Mucosa of stomach (tissue), 1 donor: ENCODE measurements around the gene LRMDA.

ENCODE experiments used
- H3K27me3 ChIP-seq: one replicate; pipeline ENCODE4 v1.7.0; 2013; ENCODE audit warnings: mild to moderate bottlenecking, low read length; ENCODE audit not compliant: control insufficient read depth, insufficient read depth
- H3K36me3 ChIP-seq: one replicate; pipeline ENCODE4 v1.7.0; 2013; ENCODE audit warnings: low read length; ENCODE audit not compliant: control insufficient read depth, insufficient read depth
- H3K4me1 ChIP-seq: one replicate; pipeline ENCODE4 v1.7.0; 2013; ENCODE audit warnings: mild to moderate bottlenecking, low read length; ENCODE audit not compliant: control insufficient read depth, insufficient read depth
- H3K4me3 ChIP-seq: one replicate; pipeline ENCODE4 v1.7.0; 2013; ENCODE audit warnings: low read length
- H3K9ac ChIP-seq: one replicate; pipeline ENCODE4 v1.7.0; 2013; ENCODE audit warnings: mild to moderate bottlenecking, low read length, moderate library complexity
- H3K9me3 ChIP-seq: one replicate; pipeline ENCODE4 v1.7.0; 2013; ENCODE audit warnings: mild to moderate bottlenecking, low read length, moderate library complexity; ENCODE audit not compliant: control insufficient read depth
- donor health status: Pancreatic carcinoma.

LRMDA gene

GRCh38 chr10:75544386-75544785, 113.0 kb downstream of the LRMDA start:
- H3K27me3 ChIP-seq = no peaks in the 10 kb centered on the region
- H3K4me1 ChIP-seq = no peaks in the 10 kb centered on the region
- H3K4me3 ChIP-seq = no peak overlapping the region

GRCh38 chr10:75544993-75545706, 113.7 kb downstream of the LRMDA start:
- Histone ChIP-seq H3K4me1 (no peaks in the 10 kb centered on the region), H3K27me3 (no peaks in the 10 kb centered on the region), H3K4me3 (no peak overlapping the region), H3K9me3 (no peaks in the 10 kb centered on the region), H3K36me3 (no peaks in the 10 kb centered on the region), H3K9ac (no peak overlapping the region)

More at GRCh38 chr10:75544386-75544785, 113.0 kb downstream of the LRMDA start:
- no peak overlapping the region for H3K9ac ChIP-seq
- H3K9me3 ChIP-seq = no peaks in the 10 kb centered on the region
- H3K36me3 ChIP-seq = no peaks in the 10 kb centered on the region

- Histone ChIP-seq H3K9ac (no peak overlapping the region), H3K36me3 (no peaks in the 10 kb centered on the region), H3K9me3 (no peaks in the 10 kb centered on the region), H3K4me3 (no peak overlapping the region), H3K4me1 (no peaks in the 10 kb centered on the region), H3K27me3 (no peaks in the 10 kb centered on the region)
Measured at GRCh38 chr10:75546004-75546403, 114.6 kb downstream of the LRMDA start.

GRCh38 chr10:75547391-75548298, 116.2 kb downstream of the LRMDA start:
- H3K9ac ChIP-seq = no peak overlapping the region
- no peaks in the 10 kb centered on the region for H3K9me3 ChIP-seq
- H3K4me1 ChIP-seq = no peaks in the 10 kb centered on the region
- H3K36me3 ChIP-seq = no peaks in the 10 kb centered on the region
- H3K4me3 ChIP-seq = no peak overlapping the region
- H3K27me3 ChIP-seq = no peaks in the 10 kb centered on the region

- H3K36me3 ChIP-seq = no peaks in the 10 kb centered on the region
- H3K4me3 ChIP-seq = no peak overlapping the region
- no peak overlapping the region for H3K9ac ChIP-seq
- H3K4me1 ChIP-seq = no peaks in the 10 kb centered on the region
- H3K9me3 ChIP-seq = no peaks in the 10 kb centered on the region
- H3K27me3 ChIP-seq = no peaks in the 10 kb centered on the region
Measured at GRCh38 chr10:75548356-75548755, 116.9 kb downstream of the LRMDA start.

- Histone ChIP-seq H3K36me3 (no peaks in the 10 kb centered on the region), H3K9me3 (no peaks in the 10 kb centered on the region), H3K27me3 (no peaks in the 10 kb centered on the region), H3K4me1 (no peaks in the 10 kb centered on the region), H3K4me3 (no peak overlapping the region), H3K9ac (no peak overlapping the region)
Measured at GRCh38 chr10:75550191-75550590, 118.8 kb downstream of the LRMDA start.

- Histone ChIP-seq H3K27me3 (no peaks in the 10 kb centered on the region), H3K4me3 (no peak overlapping the region), H3K9ac (no peak overlapping the region)
Measured at GRCh38 chr10:75552171-75552570, 120.7 kb downstream of the LRMDA start.

GRCh38 chr10:75553550-75553949, 122.1 kb downstream of the LRMDA start:
- no peak overlapping the region for H3K4me3 ChIP-seq
- no peaks in the 10 kb centered on the region for H3K27me3 ChIP-seq
- no peaks in the 10 kb centered on the region for H3K4me1 ChIP-seq
- H3K9me3 ChIP-seq = no peaks in the 10 kb centered on the region
- H3K36me3 ChIP-seq = no peaks in the 10 kb centered on the region
- H3K9ac ChIP-seq = no peak overlapping the region

More at GRCh38 chr10:75552171-75552570, 120.7 kb downstream of the LRMDA start:
- no peaks in the 10 kb centered on the region for H3K9me3 ChIP-seq
- H3K4me1 ChIP-seq = no peaks in the 10 kb centered on the region
- no peaks in the 10 kb centered on the region for H3K36me3 ChIP-seq

- Histone ChIP-seq H3K9me3 (no peaks in the 10 kb centered on the region), H3K4me3 (no peak overlapping the region), H3K4me1 (no peaks in the 10 kb centered on the region), H3K9ac (no peak overlapping the region), H3K36me3 (no peaks in the 10 kb centered on the region), H3K27me3 (no peaks in the 10 kb centered on the region)
Measured at GRCh38 chr10:75555323-75555722, 123.9 kb downstream of the LRMDA start.

- H3K4me3 ChIP-seq = no peak overlapping the region
- H3K27me3 ChIP-seq = no peaks in the 10 kb centered on the region
- H3K36me3 ChIP-seq = no peaks in the 10 kb centered on the region
- H3K9me3 ChIP-seq = no peaks in the 10 kb centered on the region
- no peaks in the 10 kb centered on the region for H3K4me1 ChIP-seq
- no peak overlapping the region for H3K9ac ChIP-seq
Measured at GRCh38 chr10:75556320-75556719, 124.9 kb downstream of the LRMDA start.

GRCh38 chr10:75565286-75566251, 134.1 kb downstream of the LRMDA start:
- H3K9ac ChIP-seq = no peak overlapping the region
- no peak overlapping the region for H3K4me3 ChIP-seq
- H3K9me3 ChIP-seq = no peaks in the 10 kb centered on the region
- H3K27me3 ChIP-seq = no peaks in the 10 kb centered on the region
- H3K4me1 ChIP-seq = peaks cover 7% of the 10 kb centered on the region
- no peaks in the 10 kb centered on the region for H3K36me3 ChIP-seq
